TTC549 (cell line): ENCODE results near the gene ZNF775.

Experiments used
- FAIRE-seq: peaks from 2 replicates; lab custom pipeline; 2012; peaks lifted over from hg19 to GRCh38; lab: Jason Lieb, UNC

ZNF775 gene

GRCh38 chr7:150444674-150445365, 65.7 kb downstream of the ZNF775 start:
- FAIRE-seq: no peak

GRCh38 chr7:150446288-150446938, 67.3 kb downstream of the ZNF775 start:
- no peak for FAIRE-seq
